Measurements from ENCODE around the gene IRS2.

DNA sequence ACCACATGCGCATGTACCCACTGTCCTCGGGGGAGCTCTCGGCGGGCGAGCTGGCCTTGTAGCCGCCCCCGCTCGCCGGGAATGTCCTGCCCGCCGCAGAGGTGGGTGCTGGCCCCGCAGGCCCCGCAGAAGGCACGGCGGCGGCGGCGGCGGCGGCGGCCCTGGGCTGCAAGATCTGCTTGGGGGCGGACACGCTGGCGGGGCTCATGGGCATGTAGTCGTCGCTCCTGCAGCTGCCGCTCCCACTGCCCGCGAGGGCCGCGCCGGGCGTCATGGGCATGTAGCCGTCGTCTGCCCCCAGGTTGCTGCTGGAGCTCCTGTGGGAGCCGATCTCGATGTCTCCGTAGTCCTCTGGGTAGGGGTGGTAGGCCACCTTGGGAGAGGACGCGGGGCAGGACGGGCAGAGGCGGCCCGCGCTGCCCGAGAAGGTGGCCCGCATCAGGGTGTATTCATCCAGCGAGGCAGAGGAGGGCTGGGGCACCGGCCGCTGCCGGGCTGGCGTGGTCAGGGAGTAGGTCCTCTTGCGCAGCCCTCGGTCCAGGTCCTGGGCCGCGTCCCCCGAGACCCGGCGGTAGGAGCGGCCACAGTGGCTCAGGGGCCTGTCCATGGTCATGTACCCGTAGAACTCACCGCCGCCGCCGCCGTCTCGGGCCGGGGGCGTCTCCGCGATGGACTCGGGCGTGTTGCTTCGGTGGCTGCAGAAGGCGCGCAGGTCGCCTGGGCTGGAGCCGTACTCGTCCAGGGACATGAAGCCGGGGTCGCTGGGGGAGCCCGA is 2.4 kb downstream of the IRS2 start:
- TF ChIP-seq, protein P1, sequence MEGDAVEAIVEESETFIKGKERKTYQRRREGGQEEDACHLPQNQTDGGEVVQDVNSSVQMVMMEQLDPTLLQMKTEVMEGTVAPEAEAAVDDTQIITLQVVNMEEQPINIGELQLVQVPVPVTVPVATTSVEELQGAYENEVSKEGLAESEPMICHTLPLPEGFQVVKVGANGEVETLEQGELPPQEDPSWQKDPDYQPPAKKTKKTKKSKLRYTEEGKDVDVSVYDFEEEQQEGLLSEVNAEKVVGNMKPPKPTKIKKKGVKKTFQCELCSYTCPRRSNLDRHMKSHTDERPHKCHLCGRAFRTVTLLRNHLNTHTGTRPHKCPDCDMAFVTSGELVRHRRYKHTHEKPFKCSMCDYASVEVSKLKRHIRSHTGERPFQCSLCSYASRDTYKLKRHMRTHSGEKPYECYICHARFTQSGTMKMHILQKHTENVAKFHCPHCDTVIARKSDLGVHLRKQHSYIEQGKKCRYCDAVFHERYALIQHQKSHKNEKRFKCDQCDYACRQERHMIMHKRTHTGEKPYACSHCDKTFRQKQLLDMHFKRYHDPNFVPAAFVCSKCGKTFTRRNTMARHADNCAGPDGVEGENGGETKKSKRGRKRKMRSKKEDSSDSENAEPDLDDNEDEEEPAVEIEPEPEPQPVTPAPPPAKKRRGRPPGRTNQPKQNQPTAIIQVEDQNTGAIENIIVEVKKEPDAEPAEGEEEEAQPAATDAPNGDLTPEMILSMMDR (conservative IDR thresholded peaks at IDR 0.05; ENCODE audit: low read depth in 2 of 2), result no peak
- TF ChIP-seq POLR2AphosphoS5 (IDR thresholded peaks at IDR 0.05; ENCODE audit: low read depth) (peak; percentile 35; the same call in 1 of the 2 replicates), ETS1 (IDR thresholded peaks at IDR 0.05) (no peak), NANOG (IDR thresholded peaks at IDR 0.05; ENCODE audit: borderline replicate concordance) (no peak), EZH2 (IDR thresholded peaks at IDR 0.05; ENCODE audit: low read depth, unreplicated experiment) (no peak), JUNB (IDR thresholded peaks at IDR 0.05; ENCODE audit: unreplicated experiment) (no peak), EZH2phosphoT487 (IDR thresholded peaks at IDR 0.05; ENCODE audit: unreplicated experiment) (no peak), CREB1 (CRISPR knock-in tag; IDR thresholded peaks at IDR 0.05; ENCODE audit: low read depth) (no peak), ZNF331 (CRISPR knock-in tag; IDR thresholded peaks at IDR 0.05; ENCODE audit: low read depth) (no peak), ZNF114 (CRISPR knock-in tag; IDR thresholded peaks at IDR 0.05) (no peak)
- TF ChIP-seq, protein P2, sequence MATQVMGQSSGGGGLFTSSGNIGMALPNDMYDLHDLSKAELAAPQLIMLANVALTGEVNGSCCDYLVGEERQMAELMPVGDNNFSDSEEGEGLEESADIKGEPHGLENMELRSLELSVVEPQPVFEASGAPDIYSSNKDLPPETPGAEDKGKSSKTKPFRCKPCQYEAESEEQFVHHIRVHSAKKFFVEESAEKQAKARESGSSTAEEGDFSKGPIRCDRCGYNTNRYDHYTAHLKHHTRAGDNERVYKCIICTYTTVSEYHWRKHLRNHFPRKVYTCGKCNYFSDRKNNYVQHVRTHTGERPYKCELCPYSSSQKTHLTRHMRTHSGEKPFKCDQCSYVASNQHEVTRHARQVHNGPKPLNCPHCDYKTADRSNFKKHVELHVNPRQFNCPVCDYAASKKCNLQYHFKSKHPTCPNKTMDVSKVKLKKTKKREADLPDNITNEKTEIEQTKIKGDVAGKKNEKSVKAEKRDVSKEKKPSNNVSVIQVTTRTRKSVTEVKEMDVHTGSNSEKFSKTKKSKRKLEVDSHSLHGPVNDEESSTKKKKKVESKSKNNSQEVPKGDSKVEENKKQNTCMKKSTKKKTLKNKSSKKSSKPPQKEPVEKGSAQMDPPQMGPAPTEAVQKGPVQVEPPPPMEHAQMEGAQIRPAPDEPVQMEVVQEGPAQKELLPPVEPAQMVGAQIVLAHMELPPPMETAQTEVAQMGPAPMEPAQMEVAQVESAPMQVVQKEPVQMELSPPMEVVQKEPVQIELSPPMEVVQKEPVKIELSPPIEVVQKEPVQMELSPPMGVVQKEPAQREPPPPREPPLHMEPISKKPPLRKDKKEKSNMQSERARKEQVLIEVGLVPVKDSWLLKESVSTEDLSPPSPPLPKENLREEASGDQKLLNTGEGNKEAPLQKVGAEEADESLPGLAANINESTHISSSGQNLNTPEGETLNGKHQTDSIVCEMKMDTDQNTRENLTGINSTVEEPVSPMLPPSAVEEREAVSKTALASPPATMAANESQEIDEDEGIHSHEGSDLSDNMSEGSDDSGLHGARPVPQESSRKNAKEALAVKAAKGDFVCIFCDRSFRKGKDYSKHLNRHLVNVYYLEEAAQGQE (IDR thresholded peaks at IDR 0.05; ENCODE audit: unreplicated experiment), result no peak

Data from GM23338 (cell line).